SK-MEL-5 (cell line): ENCODE data around the gene RGS2. TPM values are rescaled to one million over a fixed set of nuclear protein-coding genes. Genes with fewer than 3 reads are reported as not detected.

Source experiments
- DNase-seq: peaks from one replicate; pipeline ENCODE4 v3.0.0-alpha.2; 2016; ENCODE audit warnings: low read depth, low spot score
- in situ Hi-C: cut with HindIII; loops from 2 replicates; pipeline ENCODE4 v1.10.0; 2016; ENCODE audit warnings: low sequenced_read_pairs, high pct_unique_total_duplicates, low pct_unique_long_range_greater_than_20kb
- total RNA-seq: library from RNA; depleted of rRNA; stranded (reverse); fragments of >200 nt; shearing (Covaris generic); gene quantifications from 2 replicates; pipeline ENCODE4 v1.2.3, GENCODE V29; 2014

Gene RGS2
- total RNA-seq, 1 experiment from 2014 or later, result 12.5 TPM

DNA sequence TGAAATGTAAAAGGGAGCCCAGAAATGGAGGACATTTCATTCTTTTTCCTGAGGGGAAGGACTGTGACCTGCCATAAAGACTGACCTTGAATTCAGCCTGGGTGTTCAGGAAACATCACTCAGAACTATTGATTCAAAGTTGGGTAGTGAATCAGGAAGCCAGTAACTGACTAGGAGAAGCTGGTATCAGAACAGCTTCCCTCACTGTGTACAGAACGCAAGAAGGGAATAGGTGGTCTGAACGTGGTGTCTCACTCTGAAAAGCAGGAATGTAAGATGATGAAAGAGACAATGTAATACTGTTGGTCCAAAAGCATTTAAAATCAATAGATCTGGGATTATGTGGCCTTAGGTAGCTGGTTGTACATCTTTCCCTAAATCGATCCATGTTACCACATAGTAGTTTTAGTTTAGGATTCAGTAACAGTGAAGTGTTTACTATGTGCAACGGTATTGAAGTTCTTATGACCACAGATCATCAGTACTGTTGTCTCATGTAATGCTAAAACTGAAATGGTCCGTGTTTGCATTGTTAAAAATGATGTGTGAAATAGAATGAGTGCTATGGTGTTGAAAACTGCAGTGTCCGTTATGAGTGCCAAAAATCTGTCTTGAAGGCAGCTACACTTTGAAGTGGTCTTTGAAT is 2.9 kb downstream of the RGS2 start:
- in situ Hi-C loops, result loop anchor here (25.0 kb wide), 2 partner anchors 101 to 201 kb away; no protein-coding TSS in a partner anchor
- no peak for DNase-seq

DNA sequence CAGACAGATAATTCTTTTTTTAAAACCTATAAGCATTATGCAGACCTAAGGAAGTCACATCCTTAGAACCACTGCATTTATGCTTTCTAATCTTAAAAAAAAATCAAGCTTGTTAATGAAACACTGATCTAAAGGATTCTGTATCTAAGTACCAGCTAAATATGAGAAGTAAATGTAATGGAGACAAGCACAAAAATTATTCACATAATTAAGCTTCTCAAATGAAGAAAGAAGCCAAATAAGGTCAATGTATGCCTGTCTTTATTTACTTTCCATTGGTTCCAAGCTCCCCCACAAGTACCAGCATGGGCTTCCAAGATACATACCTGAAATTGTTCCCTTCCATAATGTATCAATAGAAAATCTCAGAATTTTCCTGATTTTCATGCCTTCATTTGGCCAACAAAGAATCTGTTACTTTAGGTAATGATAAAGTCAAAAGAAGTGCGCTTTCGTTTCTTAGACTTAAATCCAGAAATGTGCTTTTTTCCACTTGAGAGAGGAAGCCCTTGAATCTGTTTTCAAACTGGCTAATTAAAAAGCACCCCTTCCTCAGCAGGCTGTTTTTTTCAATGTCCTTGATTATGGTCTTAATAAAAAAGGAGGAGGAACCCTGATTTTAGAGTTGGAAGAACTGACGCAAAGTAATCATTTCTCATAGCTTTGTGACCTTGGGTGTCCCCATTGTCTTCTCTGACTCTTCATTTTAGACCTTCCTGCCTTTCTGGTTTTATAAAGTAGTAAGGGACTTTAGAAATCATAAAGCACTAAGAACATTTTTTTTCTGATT is 3.8 kb downstream of the RGS2 start:
- in situ Hi-C loops, result loop anchor here (25.0 kb wide), 2 partner anchors 100 to 200 kb away; no protein-coding TSS in a partner anchor
- DNase-seq, result no peak

DNA sequence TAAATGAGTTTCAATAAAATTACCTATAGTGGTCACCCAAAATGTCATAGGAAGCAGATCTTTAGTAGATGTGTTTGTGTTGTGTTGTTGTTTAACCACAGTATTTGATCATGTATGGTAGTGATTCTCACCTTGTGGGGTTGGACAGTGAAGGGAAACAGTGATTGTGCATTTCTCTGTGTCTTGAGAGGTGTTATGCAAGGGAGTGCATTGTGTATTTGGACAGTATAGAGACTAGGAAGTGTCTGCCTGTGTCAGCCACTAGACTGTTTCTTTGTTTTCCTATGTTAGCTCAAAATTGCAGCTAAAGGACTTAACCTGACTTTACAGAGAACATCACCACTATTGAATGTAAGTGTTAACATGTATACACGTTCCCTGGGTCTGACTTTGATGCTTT is 6.0 kb downstream of the RGS2 start:
- DNase-seq, result no peak
- in situ Hi-C loops, result loop anchor here (25.0 kb wide), 2 partner anchors 97 to 197 kb away; no protein-coding TSS in a partner anchor

DNA sequence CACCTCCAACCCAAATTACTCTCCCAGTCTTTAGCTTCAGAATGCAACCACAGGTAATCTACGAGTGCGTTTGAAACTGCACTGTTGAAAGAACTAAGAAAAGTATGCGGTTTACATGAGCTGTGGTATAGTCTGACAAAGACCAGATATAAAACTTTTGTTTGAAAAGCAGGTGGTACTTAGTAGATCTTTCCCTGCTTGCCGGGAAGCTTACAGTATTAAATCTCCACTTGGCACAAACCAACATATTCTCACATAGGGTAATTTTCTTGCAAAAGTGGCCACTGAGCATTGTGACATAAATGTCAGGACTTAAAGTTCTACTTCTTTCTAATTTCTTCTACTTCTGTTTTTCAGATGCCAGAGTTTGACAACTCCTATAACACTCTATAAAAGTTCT is 8.4 kb downstream of the RGS2 start:
- DNase-seq, result no peak
- in situ Hi-C loops, result loop anchor here (25.0 kb wide), 2 partner anchors 95 to 195 kb away; no protein-coding TSS in a partner anchor

DNA sequence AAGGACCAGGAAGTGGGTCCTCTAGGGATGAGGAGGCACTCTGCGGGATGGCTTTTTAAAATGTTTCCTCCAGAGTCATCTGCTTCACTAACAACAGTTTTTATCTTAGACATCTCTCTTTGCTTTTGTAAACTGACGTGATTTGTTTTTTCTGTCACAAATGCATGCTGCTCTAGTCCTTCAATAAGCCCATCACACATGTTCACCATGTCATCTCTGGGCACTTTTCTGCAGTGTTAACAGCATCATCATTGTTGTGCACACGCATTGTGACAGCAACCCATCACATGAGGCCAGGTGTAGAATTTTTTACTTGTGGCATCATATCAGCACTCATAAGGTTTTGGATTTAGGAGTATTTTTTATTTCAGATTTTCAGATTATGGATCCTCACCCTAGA is 12.5 kb downstream of the RGS2 start:
- no peak for DNase-seq
- in situ Hi-C loops, result loop anchor here (25.0 kb wide), 2 partner anchors 91 to 191 kb away; no protein-coding TSS in a partner anchor

DNA sequence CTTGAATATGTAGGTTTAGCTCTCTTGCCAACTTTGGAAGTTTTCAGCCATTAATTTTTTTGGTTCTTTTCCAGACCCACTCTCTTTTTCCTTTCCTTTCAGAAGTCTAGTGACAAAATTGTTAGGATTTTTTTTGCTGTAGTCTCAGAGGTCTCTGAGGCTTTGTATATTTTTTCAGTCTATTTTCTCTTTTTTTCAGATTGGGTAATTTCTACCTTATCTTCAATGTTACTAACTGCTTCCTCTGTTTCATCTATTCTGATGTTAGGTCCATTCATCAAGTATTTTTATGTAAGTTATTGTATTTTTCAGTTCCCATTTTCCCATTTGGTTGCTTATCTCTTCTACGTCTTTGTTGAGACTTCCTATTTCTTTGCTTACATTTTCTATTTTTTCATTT is 15.7 kb downstream of the RGS2 start:
- in situ Hi-C loops, result loop anchor here (25.0 kb wide), 2 partner anchors 88 to 188 kb away; no protein-coding TSS in a partner anchor
- DNase-seq, result no peak

DNA sequence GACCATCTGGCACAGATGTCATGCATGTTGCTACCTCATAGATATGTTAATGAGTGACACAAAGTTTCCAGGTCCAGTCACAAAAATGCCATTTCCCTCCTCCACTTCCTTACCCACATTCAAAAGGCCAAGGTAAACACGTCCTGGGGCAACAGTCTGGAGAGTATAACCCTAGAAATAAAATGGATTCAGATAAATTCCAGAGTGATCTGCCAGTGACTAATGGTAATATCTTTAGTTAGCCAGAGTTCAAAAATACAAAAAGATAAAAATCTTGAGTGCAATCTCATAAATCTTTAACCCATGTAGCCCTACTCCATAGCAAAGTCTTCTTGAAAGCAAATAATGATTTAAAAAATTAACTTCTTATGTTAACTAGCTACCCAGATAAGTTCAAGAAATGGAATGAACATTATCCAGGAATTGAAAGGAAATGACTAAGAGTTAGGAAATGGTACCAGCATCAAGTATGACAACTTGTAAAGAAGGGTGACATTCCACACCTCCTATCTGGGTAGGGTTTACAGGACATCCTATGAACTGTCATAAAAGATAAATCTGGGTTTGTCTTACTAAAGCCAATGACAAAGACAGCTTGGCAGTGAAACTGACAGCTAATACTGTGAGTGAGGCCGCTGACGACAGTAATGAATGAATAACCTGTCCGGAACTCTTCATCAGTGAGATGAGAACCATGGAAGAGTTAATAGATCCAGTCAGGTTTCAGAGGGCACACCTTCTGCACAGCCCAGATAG is 18.1 kb downstream of the RGS2 start:
- in situ Hi-C loops, result no loop called here
- DNase-seq, result no peak

DNA sequence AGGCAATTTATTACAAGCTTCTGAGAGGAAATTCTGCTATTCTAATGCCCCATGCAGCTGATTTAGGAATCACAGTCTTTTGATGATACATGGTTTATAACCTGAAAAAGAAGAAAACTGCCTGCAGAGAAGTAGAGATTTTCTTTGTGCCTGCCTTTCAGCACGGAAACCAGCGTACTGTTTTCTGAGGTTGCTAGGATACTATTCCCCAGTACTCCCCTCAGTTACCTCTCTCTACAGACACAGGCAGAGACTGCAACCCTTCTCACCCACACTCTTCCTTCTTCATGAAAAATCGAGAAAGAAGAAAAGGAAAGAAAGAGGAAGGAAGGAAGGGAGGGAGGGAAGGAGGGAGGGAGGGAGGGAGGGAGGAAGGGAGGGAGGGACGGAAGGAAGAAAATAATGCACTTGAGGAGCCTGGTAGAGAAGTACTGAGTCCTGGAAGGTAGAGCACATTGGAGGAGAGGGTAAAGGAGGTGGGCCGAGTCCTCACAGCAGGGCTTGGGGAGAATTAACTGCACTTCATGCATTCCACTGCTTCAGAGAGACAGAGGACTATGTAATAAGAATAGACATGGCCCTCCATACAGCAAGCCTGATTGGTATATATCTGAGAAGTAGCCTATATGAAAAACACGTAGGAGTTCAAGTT is 21.9 kb downstream of the RGS2 start:
- in situ Hi-C loops, result no loop called here

DNA sequence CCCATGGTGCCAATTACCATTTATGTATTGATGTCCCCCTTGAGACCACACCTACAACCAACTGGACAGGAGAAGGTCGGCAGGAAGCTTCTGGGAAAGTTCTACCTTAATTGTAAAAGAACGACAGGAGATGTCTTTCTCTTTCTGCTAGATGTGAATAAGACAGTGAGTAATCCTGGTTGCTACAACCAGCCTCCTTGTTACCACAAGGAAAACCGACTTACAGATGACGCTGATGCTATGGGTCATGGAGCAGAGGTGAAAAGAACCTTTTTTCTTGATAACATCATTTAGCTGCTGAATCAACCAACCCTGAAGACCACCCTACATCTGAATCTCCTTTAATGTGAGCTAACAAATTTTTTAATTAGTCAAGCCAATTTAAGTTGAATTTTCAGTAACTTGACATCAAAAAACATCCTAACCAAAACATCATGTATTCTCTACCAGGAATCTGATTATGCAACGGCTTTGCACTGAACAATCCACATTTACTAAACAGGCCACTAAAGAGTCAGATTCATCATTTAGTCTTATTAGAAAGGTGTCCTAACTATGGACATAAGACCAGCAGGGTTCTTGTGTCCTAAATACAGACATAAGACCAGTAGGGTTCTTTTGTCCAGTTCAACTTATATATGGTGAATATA is 23.0 kb downstream of the RGS2 start:
- DNase-seq, result no peak
- in situ Hi-C loops, result no loop called here

More for the DNA sequence above, 21.9 kb downstream of the RGS2 start:
- DNase-seq, result no peak

DNA sequence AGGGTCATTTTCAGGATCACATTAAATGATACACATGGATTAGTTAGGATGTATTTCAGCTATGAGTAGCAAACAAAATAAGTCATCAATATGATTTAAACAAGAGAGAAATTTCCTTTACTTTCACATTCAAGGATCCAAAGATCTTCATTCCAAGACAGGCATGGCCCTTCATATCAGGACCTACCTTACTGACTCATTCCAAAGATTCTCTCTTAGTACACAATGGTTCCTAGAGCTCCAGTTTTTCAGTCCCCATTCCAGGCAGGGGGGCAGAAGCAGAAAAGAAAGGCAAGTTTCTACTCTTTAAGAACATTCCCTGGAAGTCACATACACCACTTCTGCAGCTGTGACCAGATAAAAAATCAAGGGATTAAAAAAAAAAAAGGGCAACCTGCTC is 23.7 kb downstream of the RGS2 start:
- in situ Hi-C loops, result no loop called here
- DNase-seq, result no peak

DNA sequence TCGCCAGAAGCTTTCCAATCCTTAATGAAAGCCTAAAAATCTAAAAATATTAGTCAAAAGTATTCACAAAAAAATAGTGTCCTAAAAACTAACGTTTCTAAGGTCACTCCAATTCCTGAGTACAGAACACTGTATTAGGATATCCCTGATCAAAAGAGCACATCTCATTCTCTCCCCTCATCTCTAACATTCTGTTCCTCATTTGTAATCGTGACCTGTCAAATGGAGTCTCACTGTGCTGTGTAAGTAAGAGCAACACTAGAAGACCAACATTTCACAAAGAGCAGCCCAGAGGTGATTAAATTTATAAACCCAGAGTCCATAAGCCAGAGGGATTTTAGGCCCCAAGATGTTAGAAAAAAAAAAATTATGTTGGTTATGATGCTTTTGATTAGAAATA is 26.3 kb downstream of the RGS2 start:
- in situ Hi-C loops, result no loop called here
- DNase-seq, result no peak

DNA sequence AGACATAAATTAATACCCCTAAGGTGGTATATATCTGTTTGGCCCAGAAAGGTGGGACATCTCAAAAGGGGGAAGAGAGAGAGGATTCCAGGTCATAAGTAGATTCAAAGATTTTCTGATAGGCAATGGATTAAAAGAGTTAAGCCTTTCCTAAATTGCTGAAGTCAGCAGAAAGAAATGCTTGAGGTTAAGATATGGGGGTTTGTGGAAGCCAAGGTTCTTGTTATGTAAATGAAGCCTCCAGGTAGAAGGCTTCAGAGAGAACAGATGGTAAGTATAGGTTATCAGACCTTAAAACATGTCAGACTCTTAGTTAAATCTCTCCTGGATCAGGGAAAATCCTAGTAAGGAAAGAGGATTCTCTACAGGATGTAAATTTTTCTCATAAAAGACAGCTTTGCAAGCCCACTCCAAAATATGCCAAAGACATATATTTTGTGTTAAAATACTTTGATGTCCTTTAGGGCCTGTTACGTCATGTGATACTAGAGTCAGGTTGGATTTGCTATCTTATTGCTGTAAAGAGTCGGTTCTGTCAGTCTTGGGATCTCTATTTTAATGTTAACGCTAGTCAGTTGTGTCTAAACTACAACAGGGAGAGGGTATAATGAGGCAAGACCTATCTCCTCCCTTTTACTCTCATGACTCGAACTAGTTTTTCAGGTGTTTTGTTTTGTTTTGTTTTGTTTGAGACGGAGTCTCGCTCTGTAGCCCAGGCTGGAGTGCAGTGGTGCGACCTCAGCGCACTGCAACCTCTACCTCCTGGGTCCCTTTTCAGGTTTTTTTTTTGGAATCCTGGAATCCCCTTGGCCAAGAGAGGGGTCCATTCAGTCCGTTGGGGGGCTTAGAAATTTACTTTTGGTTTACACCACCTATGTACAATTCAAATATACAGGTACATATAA is 30.6 kb downstream of the RGS2 start:
- no peak for DNase-seq
- in situ Hi-C loops, result no loop called here

DNA sequence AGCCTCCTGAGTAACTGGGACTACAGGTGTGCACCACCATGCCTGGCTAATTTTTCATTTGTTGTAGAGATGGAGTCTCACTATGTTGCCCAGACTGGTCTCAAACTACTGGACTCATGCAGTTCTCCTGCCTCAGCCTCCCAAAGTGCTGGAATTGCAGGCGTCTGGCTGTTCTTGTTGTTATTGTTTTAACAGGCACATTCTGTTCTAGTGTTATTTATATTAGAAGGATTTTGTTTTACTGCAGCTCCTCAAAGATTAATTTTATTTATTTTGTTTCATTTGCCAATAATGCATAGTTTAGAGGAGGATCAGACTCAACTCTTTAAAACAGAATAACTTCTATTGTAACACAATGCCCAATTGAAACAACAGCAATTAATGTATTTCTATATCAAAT is 35.5 kb downstream of the RGS2 start:
- DNase-seq, result no peak
- in situ Hi-C loops, result no loop called here

DNA sequence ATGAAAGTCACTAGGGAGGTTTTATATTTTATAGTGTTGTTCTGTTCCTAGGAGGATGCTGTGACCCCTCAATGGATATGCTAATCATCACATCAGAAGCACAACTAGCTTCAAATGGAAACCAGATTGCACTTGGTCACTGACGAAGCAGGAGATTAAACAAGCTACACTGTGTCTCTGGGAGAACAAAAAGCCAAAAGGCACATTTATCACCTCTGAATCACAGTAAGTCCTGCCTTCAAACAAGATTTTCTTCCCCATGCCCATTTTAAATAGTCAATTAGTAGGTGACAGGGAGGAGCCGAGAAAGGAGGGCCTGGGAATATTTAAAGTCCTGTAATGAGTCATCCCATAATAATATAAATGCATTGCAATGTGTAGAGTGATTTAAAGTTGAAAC is 38.1 kb downstream of the RGS2 start:
- no peak for DNase-seq
- in situ Hi-C loops, result no loop called here

DNA sequence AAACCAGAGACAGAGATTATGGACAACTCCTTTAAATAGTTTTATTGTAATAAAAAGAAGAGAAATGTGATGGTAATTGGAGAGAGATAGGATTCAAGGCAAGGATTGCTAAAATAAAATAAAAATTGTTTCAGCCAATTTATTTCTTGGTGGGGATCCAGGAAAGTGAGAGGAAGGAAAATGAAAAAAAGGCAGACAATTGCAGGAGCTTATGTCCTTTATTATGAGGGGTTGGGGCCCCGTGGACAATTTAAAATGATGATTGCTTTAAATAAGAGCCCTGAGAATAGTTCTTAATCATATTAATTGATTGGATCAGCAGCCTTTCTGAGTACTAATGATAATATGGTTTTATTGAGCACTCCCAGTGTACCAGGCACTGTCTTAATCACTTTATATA is 40.2 kb downstream of the RGS2 start:
- in situ Hi-C loops, result no loop called here
- DNase-seq, result no peak

DNA sequence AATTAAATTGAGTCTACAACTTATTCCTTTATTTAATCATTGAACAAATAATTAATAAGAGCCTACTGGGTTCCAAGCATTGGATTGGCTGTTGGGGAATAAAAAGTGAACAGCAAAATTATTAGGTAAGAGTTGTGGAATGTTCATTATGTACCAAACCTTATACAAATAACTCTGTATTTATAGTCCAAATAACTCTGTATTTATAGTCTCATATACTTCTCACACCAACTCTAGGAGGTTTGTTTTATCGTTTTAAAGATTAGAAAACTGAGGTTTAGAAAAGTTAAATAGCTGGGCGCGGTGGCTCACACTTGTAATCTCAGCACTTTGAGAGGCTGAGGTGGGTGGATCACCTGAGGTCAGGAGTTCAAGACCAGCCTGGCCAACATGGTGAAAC is 40.6 kb downstream of the RGS2 start:
- in situ Hi-C loops, result no loop called here
- DNase-seq, result no peak
